Epithelial cell of proximal tubule (primary cell): ENCODE results near the gene TNFRSF11A. TPM values are rescaled to one million over a fixed set of nuclear protein-coding genes. Genes with fewer than 3 reads are reported as not detected.

Source experiments
- DNase-seq: peaks from one replicate; pipeline ENCODE4 v3.0.0-alpha.2; 2011; ENCODE audit warnings: low read depth
- H3K4me3 ChIP-seq: 2 replicates; pipeline ENCODE4 v1.5.1; 2011; ENCODE audit warnings: low read depth, mild to moderate bottlenecking, low read length
- total RNA-seq: library from RNA; depleted of rRNA; stranded (reverse); fragments of >200 nt; gene quantifications from 2 replicates; pipeline ENCODE4 v1.2.3, GENCODE V29; 2015
- TF ChIP-seq, protein P1 (sequence below): conservative IDR thresholded peaks from 2 replicates; pipeline ENCODE4 v1.5.1; 2012; ENCODE audit warnings: low read depth, mild to moderate bottlenecking, low read length

The TNFRSF11A gene
- total RNA-seq, 1 donor from 2014 or later = 4.2 TPM

DNA sequence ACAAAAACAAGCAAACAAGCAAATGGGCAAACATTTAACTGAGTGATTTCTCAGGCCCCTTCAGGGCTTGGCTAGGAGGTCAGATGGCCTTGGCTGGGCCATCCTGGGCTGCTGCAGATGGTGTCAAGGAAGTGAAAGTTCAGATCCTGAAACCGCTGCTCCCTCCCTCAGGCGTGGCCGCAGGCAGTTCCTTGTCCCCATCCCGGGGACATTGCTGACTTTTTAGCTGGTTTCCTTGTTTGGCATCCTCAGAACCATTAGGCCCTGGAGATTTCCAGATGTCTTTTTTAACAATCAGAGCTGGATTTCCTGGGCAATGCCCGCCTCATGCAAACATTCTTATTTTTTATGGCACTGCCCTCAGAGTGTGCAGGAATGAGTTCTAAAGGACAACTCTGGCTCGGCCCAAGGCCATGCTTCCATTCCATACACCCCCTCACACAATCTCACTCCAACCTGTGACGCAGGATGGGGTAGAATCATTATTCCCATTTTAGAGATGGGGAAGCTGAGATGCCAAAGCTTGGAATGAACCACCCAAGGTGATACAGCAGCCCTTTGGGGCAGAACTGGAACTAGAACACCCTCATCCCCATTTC lies 111.6 kb downstream of the TNFRSF11A start:
- no peak overlapping the region for H3K4me3 ChIP-seq
- TF ChIP-seq, protein P1, sequence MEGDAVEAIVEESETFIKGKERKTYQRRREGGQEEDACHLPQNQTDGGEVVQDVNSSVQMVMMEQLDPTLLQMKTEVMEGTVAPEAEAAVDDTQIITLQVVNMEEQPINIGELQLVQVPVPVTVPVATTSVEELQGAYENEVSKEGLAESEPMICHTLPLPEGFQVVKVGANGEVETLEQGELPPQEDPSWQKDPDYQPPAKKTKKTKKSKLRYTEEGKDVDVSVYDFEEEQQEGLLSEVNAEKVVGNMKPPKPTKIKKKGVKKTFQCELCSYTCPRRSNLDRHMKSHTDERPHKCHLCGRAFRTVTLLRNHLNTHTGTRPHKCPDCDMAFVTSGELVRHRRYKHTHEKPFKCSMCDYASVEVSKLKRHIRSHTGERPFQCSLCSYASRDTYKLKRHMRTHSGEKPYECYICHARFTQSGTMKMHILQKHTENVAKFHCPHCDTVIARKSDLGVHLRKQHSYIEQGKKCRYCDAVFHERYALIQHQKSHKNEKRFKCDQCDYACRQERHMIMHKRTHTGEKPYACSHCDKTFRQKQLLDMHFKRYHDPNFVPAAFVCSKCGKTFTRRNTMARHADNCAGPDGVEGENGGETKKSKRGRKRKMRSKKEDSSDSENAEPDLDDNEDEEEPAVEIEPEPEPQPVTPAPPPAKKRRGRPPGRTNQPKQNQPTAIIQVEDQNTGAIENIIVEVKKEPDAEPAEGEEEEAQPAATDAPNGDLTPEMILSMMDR = no peak

DNA sequence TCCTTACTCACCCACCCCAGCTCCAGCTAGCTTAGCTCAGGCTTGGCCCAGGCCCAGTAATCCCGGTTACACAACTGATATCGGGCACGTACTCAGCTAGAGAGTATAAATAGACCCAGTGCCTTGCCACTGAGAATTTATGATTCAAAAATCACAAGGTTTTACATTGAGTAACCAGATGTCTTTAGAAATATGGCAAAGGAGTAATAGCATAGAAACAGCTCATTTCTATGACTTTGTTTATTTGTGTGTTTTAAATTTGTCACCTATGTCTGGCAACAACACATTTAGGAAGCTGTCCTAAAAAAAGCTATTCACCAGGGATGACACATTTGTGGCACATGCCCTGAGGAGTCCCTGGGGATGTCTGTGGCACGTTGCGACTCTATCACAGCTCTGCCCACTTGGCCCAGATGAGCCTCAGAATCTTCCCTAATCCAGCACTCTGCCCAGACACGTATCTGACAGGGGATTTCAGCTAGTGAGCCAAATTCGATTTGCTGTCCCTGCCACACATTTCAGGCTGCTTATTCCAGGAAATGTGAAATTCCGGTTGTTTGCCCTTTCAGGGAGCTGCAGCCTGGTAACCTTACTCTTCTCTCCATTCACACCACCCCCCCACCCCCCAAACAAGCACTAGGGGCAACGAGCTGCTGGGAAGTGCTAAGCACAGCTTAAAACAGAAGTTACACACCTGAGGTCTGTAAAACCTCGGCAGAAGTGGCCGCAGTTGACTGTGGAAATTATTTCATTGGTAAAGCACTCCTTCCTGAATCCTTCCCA lies 112.3 kb downstream of the TNFRSF11A start:
- DNase-seq = no peak
- TF ChIP-seq, protein P1 = no peak
- H3K4me3 ChIP-seq = no peak overlapping the region

More for the DNA sequence above, 111.6 kb downstream of the TNFRSF11A start:
- DNase-seq = no peak

DNA sequence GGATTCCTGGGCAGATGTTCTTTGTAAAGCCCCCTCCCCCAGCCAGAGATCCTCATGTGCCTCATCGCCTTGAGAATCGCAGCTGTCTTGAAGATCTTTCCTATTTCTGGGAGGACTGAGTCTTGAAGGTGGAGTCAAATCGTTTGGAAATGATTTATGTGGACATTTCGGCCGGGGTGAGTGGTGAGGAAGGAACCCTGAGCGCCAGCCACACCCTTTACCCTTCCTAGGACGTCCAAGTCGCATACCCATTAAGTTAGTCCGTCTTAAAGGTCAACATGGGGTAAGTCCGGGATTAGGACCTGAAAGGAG lies 112.9 kb downstream of the TNFRSF11A start:
- TF ChIP-seq, protein P1 = no peak
- no peak for DNase-seq
- no peak overlapping the region for H3K4me3 ChIP-seq

DNA sequence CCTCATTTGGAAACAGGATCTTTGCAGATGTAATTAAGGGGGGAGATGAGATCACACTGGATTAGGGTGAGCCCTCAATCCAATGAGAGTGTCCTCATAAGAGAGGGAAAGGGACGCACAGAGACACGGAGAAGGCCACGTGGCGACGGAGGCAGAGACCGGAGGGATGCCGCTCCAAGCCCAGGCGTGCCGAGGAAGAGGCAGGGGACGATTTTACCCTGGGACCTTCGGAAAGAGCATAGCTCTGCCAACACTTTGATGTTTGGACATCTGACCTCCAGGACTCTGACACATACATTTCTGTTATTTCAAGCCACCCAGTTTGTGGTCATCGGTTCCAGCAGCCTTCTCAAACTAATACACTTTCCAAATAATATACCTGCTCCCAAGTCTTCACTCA lies 113.3 kb downstream of the TNFRSF11A start:
- H3K4me3 ChIP-seq = no peak overlapping the region
- DNase-seq = no peak
- TF ChIP-seq, protein P1 = no peak

DNA sequence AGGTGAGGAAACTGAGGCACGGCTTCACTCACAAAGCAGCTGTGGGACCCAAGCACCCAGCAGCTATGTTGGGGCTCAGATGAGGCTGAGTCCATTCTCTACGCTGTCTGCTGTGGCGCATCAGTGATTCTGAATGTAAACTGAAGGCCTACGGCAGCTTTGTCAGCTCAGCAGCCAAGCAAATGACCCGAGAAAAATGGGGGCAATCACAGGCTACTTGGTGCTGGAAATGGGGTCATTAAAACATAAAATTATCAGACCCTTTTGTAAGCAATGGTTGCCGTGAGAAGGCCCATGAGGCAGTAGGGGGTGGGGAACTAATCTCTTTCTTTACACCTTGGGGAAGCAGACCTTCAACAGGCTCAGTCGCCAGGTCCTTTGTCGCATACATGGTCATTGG lies 113.8 kb downstream of the TNFRSF11A start:
- TF ChIP-seq, protein P1 = no peak
- no peak for DNase-seq
- H3K4me3 ChIP-seq = no peak overlapping the region

Other genes with a start within 250 kb of the TNFRSF11A start
- gene PIGN, start 138.3 kb upstream of the TNFRSF11A start, total RNA-seq = 14.3 and 21.4 TPM in 2 replicates
- 16.7 and 23.7 TPM in 2 replicates for gene RELCH, start 138.1 kb upstream of the TNFRSF11A start, total RNA-seq
- 10.3 and 14.8 TPM in 2 replicates for gene ZCCHC2, start 197.7 kb downstream of the TNFRSF11A start, total RNA-seq